Esophagus squamous epithelium (tissue), 5 donors: Measurements from ENCODE around the gene SYCP2. TPM values are rescaled to one million over a fixed set of nuclear protein-coding genes. Genes with fewer than 3 reads are reported as not detected.
A peak's percentile ranks its signal among the peaks of the same experiment; 100 is the strongest.

Source experiments
- DNase-seq: peaks from one replicate; lab custom pipeline; 2025; lab: John Stamatoyannopoulos, UW
- H3K27ac ChIP-seq, 4 donors: fragments of 200-600 bp; sonication (generic); one replicate each; pipeline ENCODE4 v1.5.1; 2016 to 2019; ENCODE audit warnings: mild to moderate bottlenecking in 1 of 4
- H3K27me3 ChIP-seq, 4 donors: fragments of 200-600 bp; sonication (generic); 1 replicate in 3 of 4; 2 replicates in 1 of 4; pipeline versions ENCODE4 v1.5.1 to v1.6.0; 2017 to 2021; ENCODE audit warnings: antibody characterized with exemption in 1 of 4
- H3K36me3 ChIP-seq, 3 donors: fragments of 200-600 bp; sonication (generic); one replicate each; pipeline ENCODE4 v1.5.1; 2016 to 2019
- H3K4me1 ChIP-seq, 3 donors: fragments of 200-600 bp; sonication (generic); one replicate each; pipeline ENCODE4 v1.5.1; 2017 to 2019
- H3K4me3 ChIP-seq, 4 donors: fragments of 200-600 bp; sonication (generic); 1 replicate in 3 of 4; 2 replicates in 1 of 4; pipeline ENCODE4 v1.5.1; 2016 to 2019; ENCODE audit warnings: mild to moderate bottlenecking in 2 of 4, moderate library complexity in 1 of 4
- H3K9me3 ChIP-seq, 3 donors: fragments of 200-600 bp; sonication (generic); one replicate each; pipeline ENCODE4 v1.5.1; 2016 to 2019
- POLR2A ChIP-seq, 4 donors: fragments of 450-650 bp; IDR thresholded peaks; one replicate each; pipeline ENCODE4 v1.6.1; 2017; ENCODE audit warnings: antibody characterized with exemption in 4 of 4, mild to moderate bottlenecking in 4 of 4, moderate library complexity in 3 of 4
- WGBS, 2 donors: methylation state at CpG; one replicate each; pipeline ENCODE4 v1.1.5; 2018; 5-methylcytosine and 5-hydroxymethylcytosine counted together
- intact Hi-C: fragments of 100-400 bp; cut with DNase I; formaldehyde crosslinking; loops from one replicate; pipeline ENCODE4 v1.15.0; 2022
- total RNA-seq, 4 donors: library from RNA; depleted of rRNA; stranded (reverse); fragments of >200 nt; gene quantifications; one replicate each; pipeline ENCODE4 v1.1.0, GENCODE V29; 2016
- TF ChIP-seq, protein P1 (sequence below), 6 experiments: fragments of 450-650 bp in 4 of 6; fragments of 200-600 bp in 2 of 6; sonication (generic) in 2 of 6; IDR thresholded peaks; one replicate each; pipeline ENCODE4 v1.5.1; 2016 to 2019; ENCODE audit warnings: antibody characterized with exemption in 6 of 6, mild to moderate bottlenecking in 4 of 6, moderate library complexity in 4 of 6
- donor health status: DM: yes; HTN: yes; CAD: no.

SYCP2 gene
- total RNA-seq, 4 donors from 2014 or later = 0.92 to 4.5 (median 1.8) TPM

DNA sequence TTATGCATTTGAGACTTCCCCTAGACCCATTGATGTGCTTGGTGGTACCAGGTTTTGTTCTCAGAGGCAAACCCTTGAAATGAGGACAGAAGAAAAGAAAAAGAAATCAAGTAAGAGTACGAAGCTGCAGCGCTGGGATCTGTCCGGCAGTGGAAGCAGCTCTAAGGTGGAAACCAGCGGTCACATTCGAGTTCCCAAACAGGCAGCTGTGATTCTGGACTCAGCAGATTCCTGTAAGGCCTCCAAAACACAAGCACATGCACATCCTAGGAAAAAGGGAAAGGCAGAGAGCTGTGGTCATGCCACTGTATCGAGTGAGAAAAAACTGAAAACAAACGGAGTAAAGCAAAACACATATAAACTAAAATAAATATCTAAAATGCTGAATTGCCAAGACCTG, 11.3 kb upstream of the SYCP2 start:
- WGBS, 2 donors = 81 to 96% methylated on average over 7 of the region's 7 CpGs
- peaks cover 10 to 63% (median 10%) of the 10 kb centered on the region in 3 donors for H3K4me1 ChIP-seq
- H3K27me3 ChIP-seq = no peaks in the 10 kb centered on the region
- no peak overlapping the region for H3K4me3 ChIP-seq
- TF ChIP-seq POLR2A (IDR thresholded peaks at IDR 0.05) = no peak
- TF ChIP-seq, protein P1, sequence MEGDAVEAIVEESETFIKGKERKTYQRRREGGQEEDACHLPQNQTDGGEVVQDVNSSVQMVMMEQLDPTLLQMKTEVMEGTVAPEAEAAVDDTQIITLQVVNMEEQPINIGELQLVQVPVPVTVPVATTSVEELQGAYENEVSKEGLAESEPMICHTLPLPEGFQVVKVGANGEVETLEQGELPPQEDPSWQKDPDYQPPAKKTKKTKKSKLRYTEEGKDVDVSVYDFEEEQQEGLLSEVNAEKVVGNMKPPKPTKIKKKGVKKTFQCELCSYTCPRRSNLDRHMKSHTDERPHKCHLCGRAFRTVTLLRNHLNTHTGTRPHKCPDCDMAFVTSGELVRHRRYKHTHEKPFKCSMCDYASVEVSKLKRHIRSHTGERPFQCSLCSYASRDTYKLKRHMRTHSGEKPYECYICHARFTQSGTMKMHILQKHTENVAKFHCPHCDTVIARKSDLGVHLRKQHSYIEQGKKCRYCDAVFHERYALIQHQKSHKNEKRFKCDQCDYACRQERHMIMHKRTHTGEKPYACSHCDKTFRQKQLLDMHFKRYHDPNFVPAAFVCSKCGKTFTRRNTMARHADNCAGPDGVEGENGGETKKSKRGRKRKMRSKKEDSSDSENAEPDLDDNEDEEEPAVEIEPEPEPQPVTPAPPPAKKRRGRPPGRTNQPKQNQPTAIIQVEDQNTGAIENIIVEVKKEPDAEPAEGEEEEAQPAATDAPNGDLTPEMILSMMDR (IDR thresholded peaks at IDR 0.05) = no peak
- no peaks in the 10 kb centered on the region for H3K9me3 ChIP-seq
- no peak overlapping the region for H3K27ac ChIP-seq
- intact Hi-C loops = no loop called here
- DNase-seq = no peak
- H3K36me3 ChIP-seq = peaks cover 5 to 36% (median 6%) of the 10 kb centered on the region in 3 donors

GRCh38 chr20:59942245-59942644, 8.8 kb upstream of the SYCP2 start:
- 78 to 97% methylated on average over 2 of the region's 2 CpGs for WGBS, 2 donors
- Histone ChIP-seq H3K9me3 (no peaks in the 10 kb centered on the region), H3K36me3 (peaks cover 5 to 36% (median 6%) of the 10 kb centered on the region in 3 donors), H3K4me1 (peaks cover 25 to 72% (median 31%) of the 10 kb centered on the region in 3 donors), H3K4me3 (no peak overlapping the region), H3K27me3 (no peaks in the 10 kb centered on the region), H3K27ac (peak overlapping the region in 1 of 4 donors; percentile 92)
- TF ChIP-seq, protein P1 (IDR thresholded peaks at IDR 0.05) = no peak
- TF ChIP-seq POLR2A (IDR thresholded peaks at IDR 0.05) = no peak
- intact Hi-C loops = no loop called here
- no peak for DNase-seq

- Histone ChIP-seq H3K9me3 (no peaks in the 10 kb centered on the region), H3K4me3 (peak overlapping the region; percentile 61 to 88 (median 77)), H3K4me1 (peaks cover 28 to 72% (median 37%) of the 10 kb centered on the region in 3 donors), H3K36me3 (peaks cover 5 to 36% (median 6%) of the 10 kb centered on the region in 3 donors), H3K27me3 (no peaks in the 10 kb centered on the region), H3K27ac (peak overlapping the region; percentile 91 to 96 (median 94))
- intact Hi-C loops = no loop called here
- no peak for DNase-seq
- 0% methylated on average over 3 to 4 of the region's 4 CpGs for WGBS, 2 donors
- TF ChIP-seq, protein P1 (IDR thresholded peaks at IDR 0.05) = no peak
- TF ChIP-seq POLR2A (IDR thresholded peaks at IDR 0.05) = no peak
These were observed 7.5 kb upstream of the SYCP2 start for GRCh38 chr20:59940956-59941294.

GRCh38 chr20:59940129-59940955, 6.9 kb upstream of the SYCP2 start, which contains the start of the genes FAM217B and PPP1R3D:
FAM217B (plus strand) TSS chr20:59940389; CDS start chr20:59943944, 3,555 bp downstream.
PPP1R3D (minus strand) TSS chr20:59940305; CDS start chr20:59939931, 374 bp downstream.
- TF ChIP-seq, protein P1 (IDR thresholded peaks at IDR 0.05) = peak in 2 of 6 experiments; percentile 20 to 34
- peak in 3 of 4 donors; percentile 35 to 90 (median 89) for TF ChIP-seq POLR2A (IDR thresholded peaks at IDR 0.05)
- intact Hi-C loops = no loop called here
- H3K4me1 ChIP-seq = peaks cover 28 to 71% (median 37%) of the 10 kb centered on the region in 3 donors
- peaks cover 5 to 36% (median 6%) of the 10 kb centered on the region in 3 donors for H3K36me3 ChIP-seq
- peak within 1 kb of the TSS; percentile 91 to 96 (median 94) for H3K27ac ChIP-seq
- H3K27me3 ChIP-seq = no peaks in the 10 kb centered on the region
- DNase-seq = peak; percentile 81
- H3K4me3 ChIP-seq = peak within 1 kb of the TSS; percentile 61 to 88 (median 77)
- 0% methylated on average over 7 to 8 of the region's 57 CpGs for WGBS, 2 donors
- no peaks in the 10 kb centered on the region for H3K9me3 ChIP-seq

- TF ChIP-seq, protein P1 (IDR thresholded peaks at IDR 0.05) = no peak
- no peak for TF ChIP-seq POLR2A (IDR thresholded peaks at IDR 0.05)
- Histone ChIP-seq H3K27ac (peak overlapping the region; percentile 91 to 96 (median 94)), H3K27me3 (no peaks in the 10 kb centered on the region), H3K36me3 (peaks cover 5 to 30% (median 6%) of the 10 kb centered on the region in 3 donors), H3K9me3 (no peaks in the 10 kb centered on the region), H3K4me1 (peaks cover 28 to 67% (median 37%) of the 10 kb centered on the region in 3 donors), H3K4me3 (peak overlapping the region; percentile 61 to 88 (median 77))
- 0% methylated on average over 14 of the region's 24 CpGs; no CpG with 5 or more reads in 1 of the 2 donors for WGBS, 2 donors
- intact Hi-C loops = no loop called here
- DNase-seq = no peak
These were observed 6.4 kb upstream of the SYCP2 start for GRCh38 chr20:59939879-59940128.
